ENCODE results near the gene CIAO3.

GRCh38 chr16:719815-720446 lies 20.9 kb downstream of the CIAO3 start:
- TF ChIP-seq CTCF (IDR thresholded peaks at IDR 0.05) (no peak; the same call in 1 of the 2 replicates), ZNF671 (CRISPR knock-in tag; IDR thresholded peaks at IDR 0.05) (no peak), HMGXB4 (CRISPR knock-in tag; IDR thresholded peaks at IDR 0.05) (no peak), CBFB (CRISPR knock-in tag; IDR thresholded peaks at IDR 0.05; ENCODE audit: low read depth) (no peak), ZNF425 (CRISPR knock-in tag; conservative IDR thresholded peaks at IDR 0.05) (no peak), ZSCAN18 (CRISPR knock-in tag; IDR thresholded peaks at IDR 0.05) (no peak), TEAD4 (CRISPR knock-in tag; IDR thresholded peaks at IDR 0.05) (no peak), ZNF317 (CRISPR knock-in tag; IDR thresholded peaks at IDR 0.05; ENCODE audit: borderline replicate concordance, low read depth) (no peak), ATF3 (CRISPR knock-in tag; conservative IDR thresholded peaks at IDR 0.05) (no peak), FOXP4 (CRISPR knock-in tag; IDR thresholded peaks at IDR 0.05) (no peak), USF1 (CRISPR knock-in tag; IDR thresholded peaks at IDR 0.05) (no peak)
